Coronary artery (tissue), 2 donors: ENCODE data around the gene ABL1.
A peak's percentile ranks its signal among the peaks of the same experiment; 100 is the strongest.

Experiments used
- DNase-seq: peaks from one replicate; pipeline ENCODE4 v3.0.0-alpha.2; 2017; ENCODE audit warnings: low spot score
- H3K27ac ChIP-seq, 2 donors: fragments of 200-600 bp; sonication (generic); one replicate each; pipeline ENCODE4 v1.5.1; 2016 to 2019
- H3K4me3 ChIP-seq: fragments of 200-600 bp; sonication (generic); 2 replicates; pipeline ENCODE4 v1.5.1; 2016; ENCODE audit warnings: mild to moderate bottlenecking, moderate library complexity
- TF ChIP-seq, protein P1 (sequence below): fragments of 200-600 bp; sonication (generic); IDR thresholded peaks from one replicate; pipeline ENCODE4 v1.5.1; 2019; ENCODE audit warnings: antibody characterized with exemption

The ABL1 gene

DNA sequence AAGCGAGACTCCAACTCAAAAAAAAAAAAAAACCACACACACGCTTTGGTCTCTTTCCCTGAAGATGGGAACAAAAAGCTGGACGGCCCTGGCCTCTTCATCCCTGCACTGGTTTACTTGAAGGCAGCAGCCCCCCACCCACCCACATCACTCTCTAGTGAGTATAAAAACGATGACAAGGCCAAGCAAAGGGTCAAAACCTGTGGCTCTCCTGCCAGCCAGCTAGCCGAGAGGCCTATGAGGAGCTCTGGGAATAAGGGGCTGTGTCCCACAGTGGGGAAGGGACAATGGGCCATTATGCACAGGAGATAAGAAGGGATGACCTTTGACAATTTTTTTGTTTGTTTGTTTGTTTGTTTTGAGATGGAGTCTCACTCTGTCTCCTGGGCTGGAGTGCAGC is 48.4 kb downstream of the ABL1 start:
- no peak overlapping the region for H3K27ac ChIP-seq
- TF ChIP-seq, protein P1, sequence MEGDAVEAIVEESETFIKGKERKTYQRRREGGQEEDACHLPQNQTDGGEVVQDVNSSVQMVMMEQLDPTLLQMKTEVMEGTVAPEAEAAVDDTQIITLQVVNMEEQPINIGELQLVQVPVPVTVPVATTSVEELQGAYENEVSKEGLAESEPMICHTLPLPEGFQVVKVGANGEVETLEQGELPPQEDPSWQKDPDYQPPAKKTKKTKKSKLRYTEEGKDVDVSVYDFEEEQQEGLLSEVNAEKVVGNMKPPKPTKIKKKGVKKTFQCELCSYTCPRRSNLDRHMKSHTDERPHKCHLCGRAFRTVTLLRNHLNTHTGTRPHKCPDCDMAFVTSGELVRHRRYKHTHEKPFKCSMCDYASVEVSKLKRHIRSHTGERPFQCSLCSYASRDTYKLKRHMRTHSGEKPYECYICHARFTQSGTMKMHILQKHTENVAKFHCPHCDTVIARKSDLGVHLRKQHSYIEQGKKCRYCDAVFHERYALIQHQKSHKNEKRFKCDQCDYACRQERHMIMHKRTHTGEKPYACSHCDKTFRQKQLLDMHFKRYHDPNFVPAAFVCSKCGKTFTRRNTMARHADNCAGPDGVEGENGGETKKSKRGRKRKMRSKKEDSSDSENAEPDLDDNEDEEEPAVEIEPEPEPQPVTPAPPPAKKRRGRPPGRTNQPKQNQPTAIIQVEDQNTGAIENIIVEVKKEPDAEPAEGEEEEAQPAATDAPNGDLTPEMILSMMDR: no peak

DNA sequence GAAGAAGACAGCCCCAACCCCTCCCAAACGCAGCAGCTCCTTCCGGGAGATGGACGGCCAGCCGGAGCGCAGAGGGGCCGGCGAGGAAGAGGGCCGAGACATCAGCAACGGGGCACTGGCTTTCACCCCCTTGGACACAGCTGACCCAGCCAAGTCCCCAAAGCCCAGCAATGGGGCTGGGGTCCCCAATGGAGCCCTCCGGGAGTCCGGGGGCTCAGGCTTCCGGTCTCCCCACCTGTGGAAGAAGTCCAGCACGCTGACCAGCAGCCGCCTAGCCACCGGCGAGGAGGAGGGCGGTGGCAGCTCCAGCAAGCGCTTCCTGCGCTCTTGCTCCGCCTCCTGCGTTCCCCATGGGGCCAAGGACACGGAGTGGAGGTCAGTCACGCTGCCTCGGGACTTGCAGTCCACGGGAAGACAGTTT is 49.1 kb downstream of the ABL1 start:
- H3K4me3 ChIP-seq: no peak overlapping the region
- DNase-seq: no peak
- TF ChIP-seq, protein P1: no peak
- H3K27ac ChIP-seq: no peak overlapping the region

More for the DNA sequence above, 48.4 kb downstream of the ABL1 start:
- H3K4me3 ChIP-seq: no peak overlapping the region
- no peak for DNase-seq

DNA sequence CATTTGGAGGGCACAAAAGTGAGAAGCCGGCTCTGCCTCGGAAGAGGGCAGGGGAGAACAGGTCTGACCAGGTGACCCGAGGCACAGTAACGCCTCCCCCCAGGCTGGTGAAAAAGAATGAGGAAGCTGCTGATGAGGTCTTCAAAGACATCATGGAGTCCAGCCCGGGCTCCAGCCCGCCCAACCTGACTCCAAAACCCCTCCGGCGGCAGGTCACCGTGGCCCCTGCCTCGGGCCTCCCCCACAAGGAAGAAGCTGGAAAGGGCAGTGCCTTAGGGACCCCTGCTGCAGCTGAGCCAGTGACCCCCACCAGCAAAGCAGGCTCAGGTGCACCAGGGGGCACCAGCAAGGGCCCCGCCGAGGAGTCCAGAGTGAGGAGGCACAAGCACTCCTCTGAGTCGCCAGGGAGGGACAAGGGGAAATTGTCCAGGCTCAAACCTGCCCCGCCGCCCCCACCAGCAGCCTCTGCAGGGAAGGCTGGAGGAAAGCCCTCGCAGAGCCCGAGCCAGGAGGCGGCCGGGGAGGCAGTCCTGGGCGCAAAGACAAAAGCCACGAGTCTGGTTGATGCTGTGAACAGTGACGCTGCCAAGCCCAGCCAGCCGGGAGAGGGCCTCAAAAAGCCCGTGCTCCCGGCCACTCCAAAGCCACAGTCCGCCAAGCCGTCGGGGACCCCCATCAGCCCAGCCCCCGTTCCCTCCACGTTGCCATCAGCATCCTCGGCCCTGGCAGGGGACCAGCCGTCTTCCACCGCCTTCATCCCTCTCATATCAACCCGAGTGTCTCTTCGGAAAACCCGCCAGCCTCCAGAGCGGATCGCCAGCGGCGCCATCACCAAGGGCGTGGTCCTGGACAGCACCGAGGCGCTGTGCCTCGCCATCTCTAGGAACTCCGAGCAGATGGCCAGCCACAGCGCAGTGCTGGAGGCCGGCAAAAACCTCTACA is 49.8 kb downstream of the ABL1 start:
- Histone ChIP-seq H3K27ac (no peak overlapping the region), H3K4me3 (no peak overlapping the region)
- TF ChIP-seq, protein P1: no peak
- no peak for DNase-seq

DNA sequence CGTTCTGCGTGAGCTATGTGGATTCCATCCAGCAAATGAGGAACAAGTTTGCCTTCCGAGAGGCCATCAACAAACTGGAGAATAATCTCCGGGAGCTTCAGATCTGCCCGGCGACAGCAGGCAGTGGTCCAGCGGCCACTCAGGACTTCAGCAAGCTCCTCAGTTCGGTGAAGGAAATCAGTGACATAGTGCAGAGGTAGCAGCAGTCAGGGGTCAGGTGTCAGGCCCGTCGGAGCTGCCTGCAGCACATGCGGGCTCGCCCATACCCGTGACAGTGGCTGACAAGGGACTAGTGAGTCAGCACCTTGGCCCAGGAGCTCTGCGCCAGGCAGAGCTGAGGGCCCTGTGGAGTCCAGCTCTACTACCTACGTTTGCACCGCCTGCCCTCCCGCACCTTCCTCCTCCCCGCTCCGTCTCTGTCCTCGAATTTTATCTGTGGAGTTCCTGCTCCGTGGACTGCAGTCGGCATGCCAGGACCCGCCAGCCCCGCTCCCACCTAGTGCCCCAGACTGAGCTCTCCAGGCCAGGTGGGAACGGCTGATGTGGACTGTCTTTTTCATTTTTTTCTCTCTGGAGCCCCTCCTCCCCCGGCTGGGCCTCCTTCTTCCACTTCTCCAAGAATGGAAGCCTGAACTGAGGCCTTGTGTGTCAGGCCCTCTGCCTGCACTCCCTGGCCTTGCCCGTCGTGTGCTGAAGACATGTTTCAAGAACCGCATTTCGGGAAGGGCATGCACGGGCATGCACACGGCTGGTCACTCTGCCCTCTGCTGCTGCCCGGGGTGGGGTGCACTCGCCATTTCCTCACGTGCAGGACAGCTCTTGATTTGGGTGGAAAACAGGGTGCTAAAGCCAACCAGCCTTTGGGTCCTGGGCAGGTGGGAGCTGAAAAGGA is 50.7 kb downstream of the ABL1 start:
- TF ChIP-seq, protein P1: no peak
- no peak for DNase-seq
- Histone ChIP-seq H3K4me3 (no peak overlapping the region), H3K27ac (no peak overlapping the region)

DNA sequence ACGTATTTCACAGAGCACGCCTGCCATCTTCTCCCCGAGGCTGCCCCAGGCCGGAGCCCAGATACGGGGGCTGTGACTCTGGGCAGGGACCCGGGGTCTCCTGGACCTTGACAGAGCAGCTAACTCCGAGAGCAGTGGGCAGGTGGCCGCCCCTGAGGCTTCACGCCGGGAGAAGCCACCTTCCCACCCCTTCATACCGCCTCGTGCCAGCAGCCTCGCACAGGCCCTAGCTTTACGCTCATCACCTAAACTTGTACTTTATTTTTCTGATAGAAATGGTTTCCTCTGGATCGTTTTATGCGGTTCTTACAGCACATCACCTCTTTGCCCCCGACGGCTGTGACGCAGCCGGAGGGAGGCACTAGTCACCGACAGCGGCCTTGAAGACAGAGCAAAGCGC is 51.9 kb downstream of the ABL1 start:
- TF ChIP-seq, protein P1: no peak
- no peak overlapping the region for H3K4me3 ChIP-seq
- no peak overlapping the region for H3K27ac ChIP-seq
- DNase-seq: no peak

DNA sequence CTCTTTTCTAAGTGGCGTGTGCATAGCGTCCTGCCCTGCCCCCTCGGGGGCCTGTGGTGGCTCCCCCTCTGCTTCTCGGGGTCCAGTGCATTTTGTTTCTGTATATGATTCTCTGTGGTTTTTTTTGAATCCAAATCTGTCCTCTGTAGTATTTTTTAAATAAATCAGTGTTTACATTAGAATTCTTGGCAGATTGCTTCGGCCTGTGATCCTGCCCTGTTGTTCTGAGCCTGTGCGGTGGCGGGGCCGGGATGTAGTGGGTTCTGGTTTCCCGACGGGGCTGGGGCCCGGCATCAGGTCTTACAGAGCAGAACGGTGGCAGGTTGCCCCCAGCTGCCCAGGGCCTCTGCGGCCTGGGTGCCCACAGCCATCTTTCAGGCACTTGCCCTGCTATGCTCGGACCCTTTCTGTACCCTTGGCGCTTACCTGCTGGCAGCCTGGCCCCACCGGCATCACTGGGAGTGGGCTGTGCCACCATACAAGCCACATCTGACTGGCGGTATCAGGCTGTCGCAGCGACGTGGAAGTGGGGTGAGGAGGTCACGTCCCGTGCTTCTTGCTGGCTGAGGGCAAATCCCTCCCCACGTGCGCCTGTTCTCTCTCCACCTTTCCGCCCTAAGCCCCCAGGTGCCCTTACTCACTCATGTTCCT is 52.6 kb downstream of the ABL1 start:
- TF ChIP-seq, protein P1: no peak
- no peak overlapping the region for H3K4me3 ChIP-seq
- no peak for DNase-seq
- peak overlapping the region in 1 of 2 donors; percentile 29 for H3K27ac ChIP-seq
